GM18502 (cell line): Measurements from ENCODE around the gene THADA.

Experiments used
- ATAC-seq: cut with Tn5 transposase; IDR thresholded peaks from one replicate; pipeline ENCODE4 v1.9.1; 2021; ENCODE audit warnings: mild to moderate bottlenecking; ENCODE audit not compliant: unreplicated experiment, poor library complexity

The THADA gene

GRCh38 chr2:43475137-43475846 is 120.5 kb downstream of the THADA start:
- ATAC-seq, result no peak

- no peak for ATAC-seq
Measured at GRCh38 chr2:43474273-43474672, 121.6 kb downstream of the THADA start.

GRCh38 chr2:43473767-43474166 is 122.1 kb downstream of the THADA start:
- ATAC-seq, result no peak

- no peak for ATAC-seq
Measured at GRCh38 chr2:43472527-43473194, 123.2 kb downstream of the THADA start.

- no peak for ATAC-seq
Measured at GRCh38 chr2:43469713-43470112, 126.1 kb downstream of the THADA start.

GRCh38 chr2:43469094-43469493 is 126.7 kb downstream of the THADA start:
- no peak for ATAC-seq

- ATAC-seq, result no peak
Measured at GRCh38 chr2:43467891-43468290, 127.9 kb downstream of the THADA start.

- ATAC-seq, result no peak
Measured at GRCh38 chr2:43465234-43465633, 130.6 kb downstream of the THADA start.

- ATAC-seq, result no peak
Measured at GRCh38 chr2:43464590-43464989, 131.2 kb downstream of the THADA start.

GRCh38 chr2:43462866-43463641 is 132.8 kb downstream of the THADA start:
- ATAC-seq, result no peak

- ATAC-seq, result peak; percentile 84
Measured at GRCh38 chr2:43461453-43462073, 134.3 kb downstream of the THADA start.

GRCh38 chr2:43460611-43461365 is 135.1 kb downstream of the THADA start:
- ATAC-seq, result no peak

- no peak for ATAC-seq
Measured at GRCh38 chr2:43460174-43460546, 135.7 kb downstream of the THADA start.

- no peak for ATAC-seq
Measured at GRCh38 chr2:43459446-43460173, 136.2 kb downstream of the THADA start.

- no peak for ATAC-seq
Measured at GRCh38 chr2:43458014-43458628, 137.7 kb downstream of the THADA start.

GRCh38 chr2:43455731-43456642 is 139.9 kb downstream of the THADA start:
- ATAC-seq, result no peak

GRCh38 chr2:43455296-43455695 is 140.5 kb downstream of the THADA start:
- no peak for ATAC-seq

GRCh38 chr2:43454791-43455190 is 141.0 kb downstream of the THADA start:
- no peak for ATAC-seq
